Liver (tissue), 9 donors: Measurements from ENCODE around the gene F5. TPM values are rescaled to one million over a fixed set of nuclear protein-coding genes. Genes with fewer than 3 reads are reported as not detected.

Experiments
- DNase-seq: peaks from one replicate; pipeline ENCODE4 v3.0.0-alpha.2; 2017; ENCODE audit warnings: low spot score
- H3K27ac ChIP-seq, 2 donors: one replicate each; pipeline ENCODE4 v1.7.0; 2013; ENCODE audit warnings: inconsistent platforms in 2 of 2, low read length in 2 of 2, control low read depth in 1 of 2, low read depth in 1 of 2, mild to moderate bottlenecking in 1 of 2
- H3K27me3 ChIP-seq, 4 donors: one replicate each; pipeline versions ENCODE4 v1.6.1 to v1.7.0; 2013; ENCODE audit warnings: low read length in 3 of 4, inconsistent platforms in 1 of 4, mild to moderate bottlenecking in 1 of 4, moderate library complexity in 1 of 4; ENCODE audit not compliant: control insufficient read depth in 4 of 4, insufficient read depth in 4 of 4
- H3K36me3 ChIP-seq, 4 donors: one replicate each; pipeline versions ENCODE4 v1.6.1 to v1.7.0; 2013; ENCODE audit warnings: low read length in 3 of 4, mild to moderate bottlenecking in 3 of 4, low read depth in 1 of 4, moderate library complexity in 1 of 4; ENCODE audit not compliant: control insufficient read depth in 4 of 4, insufficient read depth in 3 of 4
- H3K4me1 ChIP-seq, 4 donors: one replicate each; pipeline versions ENCODE4 v1.6.1 to v1.7.0; 2013; ENCODE audit warnings: low read length in 3 of 4, mild to moderate bottlenecking in 3 of 4, moderate library complexity in 1 of 4; ENCODE audit not compliant: control insufficient read depth in 4 of 4, insufficient read depth in 4 of 4
- H3K4me3 ChIP-seq, 3 donors: one replicate each; pipeline versions ENCODE4 v1.6.1 to v1.7.0; 2013; ENCODE audit warnings: low read length in 3 of 3, control low read depth in 1 of 3, low read depth in 1 of 3, mild to moderate bottlenecking in 1 of 3
- H3K9ac ChIP-seq, 2 donors: one replicate each; pipeline ENCODE4 v1.7.0; 2013; ENCODE audit warnings: low read length in 2 of 2, mild to moderate bottlenecking in 2 of 2, moderate library complexity in 2 of 2, control low read depth in 1 of 2, low read depth in 1 of 2
- H3K9me3 ChIP-seq, 4 donors: one replicate each; pipeline versions ENCODE4 v1.6.1 to v1.7.0; 2013; ENCODE audit warnings: low read length in 3 of 4; ENCODE audit not compliant: control insufficient read depth in 4 of 4
- EGR1 ChIP-seq, 2 donors: IDR thresholded peaks; 2 replicates each; pipeline ENCODE4 v1.6.1; 2016 to 2018; ENCODE audit warnings: antibody characterized with exemption in 2 of 2, low read depth in 2 of 2
- FOXA1 ChIP-seq: IDR thresholded peaks from 2 replicates; pipeline ENCODE4 v1.6.1; 2016; ENCODE audit warnings: antibody characterized with exemption
- FOXA2 ChIP-seq: IDR thresholded peaks from 2 replicates; pipeline ENCODE4 v1.6.1; 2016; ENCODE audit warnings: antibody characterized with exemption
- GABPA ChIP-seq, 2 donors: IDR thresholded peaks in 1 of 2; conservative IDR thresholded peaks in 1 of 2; 2 replicates each; pipeline ENCODE4 v1.6.1; 2016; ENCODE audit warnings: antibody characterized with exemption in 2 of 2, mild to moderate bottlenecking in 1 of 2, moderate library complexity in 1 of 2
- HNF4A ChIP-seq, 2 donors: conservative IDR thresholded peaks; 2 replicates each; pipeline ENCODE4 v1.6.1; 2016; ENCODE audit warnings: antibody characterized with exemption in 2 of 2, mild to moderate bottlenecking in 2 of 2
- HNF4G ChIP-seq: IDR thresholded peaks from 2 replicates; pipeline ENCODE4 v1.6.1; 2016; ENCODE audit warnings: antibody characterized with exemption
- JUND ChIP-seq, 2 donors: IDR thresholded peaks; 2 replicates each; pipeline ENCODE4 v1.6.1; 2016; ENCODE audit warnings: antibody characterized with exemption in 2 of 2
- MAX ChIP-seq: IDR thresholded peaks from 2 replicates; pipeline ENCODE4 v1.6.1; 2016; ENCODE audit warnings: antibody characterized with exemption
- NR2F2 ChIP-seq: IDR thresholded peaks from 2 replicates; pipeline ENCODE4 v1.6.1; 2016; ENCODE audit warnings: antibody characterized with exemption
- RAD21 ChIP-seq, 2 donors: IDR thresholded peaks; 2 replicates each; pipeline ENCODE4 v1.6.1; 2016; ENCODE audit warnings: antibody characterized with exemption in 2 of 2, mild to moderate bottlenecking in 2 of 2
- RXRA ChIP-seq, 2 donors: IDR thresholded peaks; 2 replicates each; pipeline ENCODE4 v1.6.1; 2017 to 2018; ENCODE audit warnings: antibody characterized with exemption in 2 of 2, mild to moderate bottlenecking in 1 of 2
- SP1 ChIP-seq: IDR thresholded peaks from 2 replicates; pipeline ENCODE4 v1.6.1; 2018; ENCODE audit warnings: antibody characterized with exemption, mild to moderate bottlenecking
- TAF1 ChIP-seq: conservative IDR thresholded peaks from 2 replicates; pipeline ENCODE4 v1.6.1; 2016; ENCODE audit warnings: antibody characterized with exemption, mild to moderate bottlenecking
- YY1 ChIP-seq: IDR thresholded peaks from 2 replicates; pipeline ENCODE4 v1.6.1; 2016; ENCODE audit warnings: antibody characterized with exemption, mild to moderate bottlenecking
- WGBS: extraction: QIAGEN DNeasy Blood & Tissue Kit; methylation state at CpG from one replicate; pipeline ENCODE4 v1.1.7; 2013; 5-methylcytosine and 5-hydroxymethylcytosine counted together
- polyA plus RNA-seq, 2 donors: library from polyadenylated mRNA; stranded (reverse) in 1 of 2; unstranded in 1 of 2; fragments of 200-250 nt in 1 of 2; fragments of >200 nt in 1 of 2; fragmentation: Nextera tagmentation in 1 of 2; extraction: Ambion mirVana in 1 of 2; gene quantifications; one replicate each; pipeline versions ENCODE4 v1.2.1 to v1.2.3, GENCODE V29; 2013 to 2015
- total RNA-seq, 2 donors: library from RNA; depleted of rRNA; stranded (reverse); fragments of >200 nt; gene quantifications; one replicate each; pipeline ENCODE4 v1.2.3, GENCODE V29; 2014
- TF ChIP-seq, protein P1 (sequence below): IDR thresholded peaks from 2 replicates; pipeline ENCODE4 v1.6.1; 2016; ENCODE audit warnings: antibody characterized with exemption, mild to moderate bottlenecking
- TF ChIP-seq, protein P2 (sequence below): IDR thresholded peaks from 2 replicates; pipeline ENCODE4 v1.6.1; 2016; ENCODE audit warnings: antibody characterized with exemption
- TF ChIP-seq, protein P3 (sequence below): fragments of 150-350 bp; IDR thresholded peaks from 2 replicates; pipeline ENCODE4 v1.5.1; 2017; ENCODE audit warnings: improper control_type of control experiment, low read depth, low read length; ENCODE audit not compliant: missing input control
- TF ChIP-seq, protein P4 (sequence below): IDR thresholded peaks from 2 replicates; pipeline ENCODE4 v1.6.1; 2016; ENCODE audit warnings: antibody characterized with exemption
- donor health status: healthy.
- donor health status: healthy.
- donor health status: healthy.
- donor health status: healthy.
- donor health status: healthy.

The F5 gene
- total and polyA plus RNA-seq, 4 donors, result 86.1 to 155 (median 129) TPM

- Histone ChIP-seq H3K4me1 (peaks cover 13 to 86% (median 67%) of the 10 kb centered on the region in 4 donors), H3K36me3 (peaks cover 1 to 14% (median 3%) of the 10 kb centered on the region in 4 donors), H3K4me3 (no peak overlapping the region), H3K9me3 (no peaks in the 10 kb centered on the region), H3K27me3 (no peaks in the 10 kb centered on the region), H3K27ac (peak overlapping the region in 1 of 2 donors; percentile 44), H3K9ac (no peak overlapping the region)
- TF ChIP-seq, protein P1, sequence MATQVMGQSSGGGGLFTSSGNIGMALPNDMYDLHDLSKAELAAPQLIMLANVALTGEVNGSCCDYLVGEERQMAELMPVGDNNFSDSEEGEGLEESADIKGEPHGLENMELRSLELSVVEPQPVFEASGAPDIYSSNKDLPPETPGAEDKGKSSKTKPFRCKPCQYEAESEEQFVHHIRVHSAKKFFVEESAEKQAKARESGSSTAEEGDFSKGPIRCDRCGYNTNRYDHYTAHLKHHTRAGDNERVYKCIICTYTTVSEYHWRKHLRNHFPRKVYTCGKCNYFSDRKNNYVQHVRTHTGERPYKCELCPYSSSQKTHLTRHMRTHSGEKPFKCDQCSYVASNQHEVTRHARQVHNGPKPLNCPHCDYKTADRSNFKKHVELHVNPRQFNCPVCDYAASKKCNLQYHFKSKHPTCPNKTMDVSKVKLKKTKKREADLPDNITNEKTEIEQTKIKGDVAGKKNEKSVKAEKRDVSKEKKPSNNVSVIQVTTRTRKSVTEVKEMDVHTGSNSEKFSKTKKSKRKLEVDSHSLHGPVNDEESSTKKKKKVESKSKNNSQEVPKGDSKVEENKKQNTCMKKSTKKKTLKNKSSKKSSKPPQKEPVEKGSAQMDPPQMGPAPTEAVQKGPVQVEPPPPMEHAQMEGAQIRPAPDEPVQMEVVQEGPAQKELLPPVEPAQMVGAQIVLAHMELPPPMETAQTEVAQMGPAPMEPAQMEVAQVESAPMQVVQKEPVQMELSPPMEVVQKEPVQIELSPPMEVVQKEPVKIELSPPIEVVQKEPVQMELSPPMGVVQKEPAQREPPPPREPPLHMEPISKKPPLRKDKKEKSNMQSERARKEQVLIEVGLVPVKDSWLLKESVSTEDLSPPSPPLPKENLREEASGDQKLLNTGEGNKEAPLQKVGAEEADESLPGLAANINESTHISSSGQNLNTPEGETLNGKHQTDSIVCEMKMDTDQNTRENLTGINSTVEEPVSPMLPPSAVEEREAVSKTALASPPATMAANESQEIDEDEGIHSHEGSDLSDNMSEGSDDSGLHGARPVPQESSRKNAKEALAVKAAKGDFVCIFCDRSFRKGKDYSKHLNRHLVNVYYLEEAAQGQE, result no peak
- TF ChIP-seq MAX (no peak), HNF4A (conservative IDR thresholded peaks at IDR 0.05) (no peak), FOXA2 (no peak), RAD21 (IDR thresholded peaks at IDR 0.05) (no peak), NR2F2 (no peak), TAF1 (no peak), EGR1 (IDR thresholded peaks at IDR 0.05; ENCODE audit: low read depth in 2 of 2) (no peak), FOXA1 (no peak), YY1 (no peak), JUND (IDR thresholded peaks at IDR 0.05) (no peak), GABPA (IDR thresholded peaks at IDR 0.05 in 1 of 2, conservative IDR thresholded peaks at IDR 0.05 in 1 of 2) (no peak), RXRA (IDR thresholded peaks at IDR 0.05) (no peak), HNF4G (no peak), SP1 (no peak)
- TF ChIP-seq, protein P2, sequence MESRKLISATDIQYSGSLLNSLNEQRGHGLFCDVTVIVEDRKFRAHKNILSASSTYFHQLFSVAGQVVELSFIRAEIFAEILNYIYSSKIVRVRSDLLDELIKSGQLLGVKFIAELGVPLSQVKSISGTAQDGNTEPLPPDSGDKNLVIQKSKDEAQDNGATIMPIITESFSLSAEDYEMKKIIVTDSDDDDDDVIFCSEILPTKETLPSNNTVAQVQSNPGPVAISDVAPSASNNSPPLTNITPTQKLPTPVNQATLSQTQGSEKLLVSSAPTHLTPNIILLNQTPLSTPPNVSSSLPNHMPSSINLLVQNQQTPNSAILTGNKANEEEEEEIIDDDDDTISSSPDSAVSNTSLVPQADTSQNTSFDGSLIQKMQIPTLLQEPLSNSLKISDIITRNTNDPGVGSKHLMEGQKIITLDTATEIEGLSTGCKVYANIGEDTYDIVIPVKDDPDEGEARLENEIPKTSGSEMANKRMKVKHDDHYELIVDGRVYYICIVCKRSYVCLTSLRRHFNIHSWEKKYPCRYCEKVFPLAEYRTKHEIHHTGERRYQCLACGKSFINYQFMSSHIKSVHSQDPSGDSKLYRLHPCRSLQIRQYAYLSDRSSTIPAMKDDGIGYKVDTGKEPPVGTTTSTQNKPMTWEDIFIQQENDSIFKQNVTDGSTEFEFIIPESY, result no peak
- TF ChIP-seq, protein P3, sequence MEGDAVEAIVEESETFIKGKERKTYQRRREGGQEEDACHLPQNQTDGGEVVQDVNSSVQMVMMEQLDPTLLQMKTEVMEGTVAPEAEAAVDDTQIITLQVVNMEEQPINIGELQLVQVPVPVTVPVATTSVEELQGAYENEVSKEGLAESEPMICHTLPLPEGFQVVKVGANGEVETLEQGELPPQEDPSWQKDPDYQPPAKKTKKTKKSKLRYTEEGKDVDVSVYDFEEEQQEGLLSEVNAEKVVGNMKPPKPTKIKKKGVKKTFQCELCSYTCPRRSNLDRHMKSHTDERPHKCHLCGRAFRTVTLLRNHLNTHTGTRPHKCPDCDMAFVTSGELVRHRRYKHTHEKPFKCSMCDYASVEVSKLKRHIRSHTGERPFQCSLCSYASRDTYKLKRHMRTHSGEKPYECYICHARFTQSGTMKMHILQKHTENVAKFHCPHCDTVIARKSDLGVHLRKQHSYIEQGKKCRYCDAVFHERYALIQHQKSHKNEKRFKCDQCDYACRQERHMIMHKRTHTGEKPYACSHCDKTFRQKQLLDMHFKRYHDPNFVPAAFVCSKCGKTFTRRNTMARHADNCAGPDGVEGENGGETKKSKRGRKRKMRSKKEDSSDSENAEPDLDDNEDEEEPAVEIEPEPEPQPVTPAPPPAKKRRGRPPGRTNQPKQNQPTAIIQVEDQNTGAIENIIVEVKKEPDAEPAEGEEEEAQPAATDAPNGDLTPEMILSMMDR, result no peak
- TF ChIP-seq, protein P4, sequence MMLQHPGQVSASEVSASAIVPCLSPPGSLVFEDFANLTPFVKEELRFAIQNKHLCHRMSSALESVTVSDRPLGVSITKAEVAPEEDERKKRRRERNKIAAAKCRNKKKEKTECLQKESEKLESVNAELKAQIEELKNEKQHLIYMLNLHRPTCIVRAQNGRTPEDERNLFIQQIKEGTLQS, result no peak
- DNase-seq, result no peak
- 49% methylated on average over 4 of the region's 4 CpGs for WGBS
Observed at GRCh38 chr1:169574336-169574735, 11.9 kb downstream of the F5 start.
